GM23248 (cell line): Measurements from ENCODE around the gene RBMS3.

Experiments used
- EZH2 ChIP-seq: fragments of 200-600 bp; sonication (generic); IDR thresholded peaks from 2 replicates; pipeline ENCODE4 v1.6.1; 2018; ENCODE audit warnings: antibody characterized with exemption, mild to moderate bottlenecking; ENCODE audit not compliant: insufficient read depth, poor library complexity, severe bottlenecking
- EZH2phosphoT487 ChIP-seq: fragments of 200-600 bp; sonication (generic); IDR thresholded peaks from 2 replicates; pipeline ENCODE4 v1.6.1; 2018; ENCODE audit warnings: antibody characterized with exemption, moderate library complexity, mild to moderate bottlenecking, low read depth; ENCODE audit not compliant: insufficient read depth

GRCh38 chr3:29331456-29332194 is 50.8 kb downstream of the RBMS3 start:
- TF ChIP-seq EZH2phosphoT487 (no peak), EZH2 (no peak)
